ENCODE results near the gene TET3. TPM values are rescaled to one million over a fixed set of nuclear protein-coding genes. Genes with fewer than 3 reads are reported as not detected.
A peak's percentile ranks its signal among the peaks of the same experiment; 100 is the strongest.

Gene TET3
- 6.1 and 10.1 TPM in 2 replicates for total RNA-seq (2014; rRNA removed)
- percentile 73 among the genes with signal in this experiment for Bru-seq, nascent RNA
- percentile 76 among the genes with signal in this experiment for BruChase-seq, experiment 1, labeled RNA remaining after a 6-hour chase
- percentile 74 among the genes with signal in this experiment for BruChase-seq, experiment 2, labeled RNA remaining after a 2-hour chase
- long read RNA-seq, partial matches to known transcripts: 0 of 10 reads
- long read RNA-seq, other reads (novel, unspliced or antisense): 10 of 10 reads

- H3K27me3 ChIP-seq (ENCODE audit: low read length): no peaks in the 10 kb centered on the region
- intact Hi-C loops (cut with micrococcal nuclease): loop anchor here (5.0 kb wide), 1 partner anchor 47 kb away; no protein-coding TSS in a partner anchor
- TF ChIP-seq CTCF (conservative IDR thresholded peaks at IDR 0.05; ENCODE audit: low read depth, low read length) (no peak), EZH2 (IDR thresholded peaks at IDR 0.05; ENCODE audit: low read length, unreplicated experiment) (no peak), EZH2phosphoT487 (IDR thresholded peaks at IDR 0.05; ENCODE audit: borderline replicate concordance, low read length) (no peak)
- peaks cover 21% of the 10 kb centered on the region for H4K20me1 ChIP-seq (ENCODE audit: low read length)
- H3F3A ChIP-seq (ENCODE audit: low read length, unreplicated experiment): peaks cover 7% of the 10 kb centered on the region
- H3K79me2 ChIP-seq (ENCODE audit: low read length): peaks cover 51% of the 10 kb centered on the region
- peak within 1 kb of the TSS; percentile 95 for H3K9ac ChIP-seq (ENCODE audit: low read length)
- H3K36me3 ChIP-seq (ENCODE audit: low read depth, low read length): peaks cover 4% of the 10 kb centered on the region; the same call in 1 of the 2 replicates
- peak within 1 kb of the TSS; percentile 50 for H2AFZ ChIP-seq (ENCODE audit: low read length)
- peak; percentile 37 for DNase-seq
- H3K9me2 ChIP-seq (replicated peaks; ENCODE audit: low read length): no peaks in the 10 kb centered on the region
- peak within 1 kb of the TSS; percentile 98 for H3K27ac ChIP-seq (ENCODE audit: low read length)
- no TSS peak for BruUV-seq (replicated peaks)
- H3K4me2 ChIP-seq (ENCODE audit: low read length): peak within 1 kb of the TSS; percentile 99
- peak; percentile 2; the same call in 1 of the 2 replicates for ATAC-seq
- POLR2A ChIA-PET (ENCODE audit: unreplicated experiment): no interaction called here
- H3K4me3 ChIP-seq (ENCODE audit: low read length): peak within 1 kb of the TSS; percentile 81
- CTCF ChIA-PET: no interaction called here
- no peaks in the 10 kb centered on the region for H3K9me3 ChIP-seq (ENCODE audit: low read length)
- H3K4me1 ChIP-seq (ENCODE audit: insufficient read depth, low read length): peaks cover 78% of the 10 kb centered on the region
These were observed at the start of gene TET3 for GRCh38 chr2:73984203-73984921. Gene TET3 (plus strand): TSS chr2:73984910. CDS start chr2:73986404, 1,494 bp downstream.

GRCh38 chr2:73935641-73936040 is 49.1 kb upstream of the TET3 start:
- no peaks in the 10 kb centered on the region for H3K9me2 ChIP-seq (replicated peaks; ENCODE audit: low read length)
- ATAC-seq (peak; percentile 59), DNase-seq (peak; percentile 39)
- H3K4me1 ChIP-seq (ENCODE audit: insufficient read depth, low read length): peaks cover 40% of the 10 kb centered on the region
- no peak overlapping the region for H3K9ac ChIP-seq (ENCODE audit: low read length)
- no peak for TF ChIP-seq EZH2phosphoT487 (IDR thresholded peaks at IDR 0.05; ENCODE audit: borderline replicate concordance, low read length)
- TF ChIP-seq EZH2 (IDR thresholded peaks at IDR 0.05; ENCODE audit: low read length, unreplicated experiment): no peak
- TF ChIP-seq CTCF (conservative IDR thresholded peaks at IDR 0.05; ENCODE audit: low read depth, low read length): no peak
- peaks cover 5% of the 10 kb centered on the region for H3K36me3 ChIP-seq (ENCODE audit: low read depth, low read length)
- H3K4me3 ChIP-seq (ENCODE audit: low read length): no peak overlapping the region
- H3F3A ChIP-seq (ENCODE audit: low read length, unreplicated experiment): no peaks in the 10 kb centered on the region
- intact Hi-C loops (cut with micrococcal nuclease): loop anchor here (5.0 kb wide), 2 partner anchors 47 to 83 kb away; partner anchors contain the start of gene TET3
- H3K27ac ChIP-seq (ENCODE audit: low read length): 0 out of 2 replicates have a peak overlapping the region, but pooled peaks have one; percentile 11
- H3K79me2 ChIP-seq (ENCODE audit: low read length): peaks cover 91% of the 10 kb centered on the region
- no peak overlapping the region for H3K4me2 ChIP-seq (ENCODE audit: low read length)
- H2AFZ ChIP-seq (ENCODE audit: low read length): no peak overlapping the region
- H3K9me3 ChIP-seq (ENCODE audit: low read length): no peaks in the 10 kb centered on the region
- POLR2A ChIA-PET (ENCODE audit: unreplicated experiment): no interaction called here
- no peaks in the 10 kb centered on the region for H3K27me3 ChIP-seq (ENCODE audit: low read length)
- no TSS peak for BruUV-seq (replicated peaks)
- CTCF ChIA-PET: interaction anchor here (0.6 kb wide), 1 partner anchor 109 kb away, joined by 5 read pairs; no protein-coding TSS in a partner anchor
- peaks cover 16% of the 10 kb centered on the region; the same call in 1 of the 2 replicates for H4K20me1 ChIP-seq (ENCODE audit: low read length)
